RWPE2 (cell line): ENCODE data around the gene CCDC7.

Experiments
- ATAC-seq: fragments of 200-7000 bp; cut with Tn5 transposase; 3 replicates; pipeline ENCODE4 v1.9.1; 2021; ENCODE audit warnings: low read depth
- DNase-seq: peaks from one replicate; pipeline ENCODE4 v3.0.0-alpha.2; 2020; ENCODE audit warnings: low spot score
- H3K27ac ChIP-seq: fragments of 450-650 bp; 2 replicates; pipeline ENCODE4 v1.5.1; 2017; ENCODE audit warnings: mild to moderate bottlenecking; ENCODE audit not compliant: poor library complexity, severe bottlenecking
- H3K27me3 ChIP-seq: fragments of 250-450 bp; sonication (Bioruptor Pico); 2 replicates; pipeline ENCODE4 v1.5.1; 2021; ENCODE audit warnings: mild to moderate bottlenecking, moderate library complexity; ENCODE audit not compliant: insufficient read depth, poor library complexity, severe bottlenecking
- H3K36me3 ChIP-seq: fragments of 250-450 bp; sonication (Bioruptor Pico); 2 replicates; pipeline ENCODE4 v1.5.1; 2020; ENCODE audit warnings: low read depth, mild to moderate bottlenecking, moderate library complexity
- H3K4me1 ChIP-seq: fragments of 250-450 bp; sonication (Bioruptor Pico); 2 replicates; pipeline ENCODE4 v1.5.1; 2021; ENCODE audit warnings: mild to moderate bottlenecking, moderate library complexity; ENCODE audit not compliant: insufficient read depth, poor library complexity, severe bottlenecking
- H3K4me3 ChIP-seq: fragments of 250-450 bp; sonication (Bioruptor Pico); 2 replicates; pipeline ENCODE4 v1.5.1; 2021; ENCODE audit warnings: mild to moderate bottlenecking, moderate library complexity; ENCODE audit not compliant: severe bottlenecking
- H3K9me3 ChIP-seq: fragments of 250-450 bp; sonication (Bioruptor Pico); 2 replicates; pipeline ENCODE4 v1.5.1; 2021; ENCODE audit warnings: mild to moderate bottlenecking, moderate library complexity; ENCODE audit not compliant: severe bottlenecking
- CTCF ChIP-seq: fragments of 450-650 bp; IDR thresholded peaks from one replicate; pipeline ENCODE4 v1.5.1; 2017; ENCODE audit warnings: mild to moderate bottlenecking, moderate library complexity; ENCODE audit not compliant: poor library complexity, severe bottlenecking

CCDC7 gene

GRCh38 chr10:32713560-32713959 is 267.6 kb downstream of the CCDC7 start:
- no peak overlapping the region for H3K27ac ChIP-seq
- H3K27me3 ChIP-seq: no peaks in the 10 kb centered on the region
- peak; percentile 31 for TF ChIP-seq CTCF
- H3K9me3 ChIP-seq: no peaks in the 10 kb centered on the region
- ATAC-seq (no peak), DNase-seq (no peak)
- H3K36me3 ChIP-seq: no peaks in the 10 kb centered on the region
- H3K4me1 ChIP-seq: no peaks in the 10 kb centered on the region
- H3K4me3 ChIP-seq: no peak overlapping the region

GRCh38 chr10:32731527-32731926 is 285.6 kb downstream of the CCDC7 start:
- H3K4me3 ChIP-seq: no peak overlapping the region
- H3K9me3 ChIP-seq: no peaks in the 10 kb centered on the region
- no peaks in the 10 kb centered on the region for H3K4me1 ChIP-seq
- TF ChIP-seq CTCF: no peak
- no peaks in the 10 kb centered on the region for H3K27me3 ChIP-seq
- ATAC-seq (no peak), DNase-seq (no peak)
- H3K27ac ChIP-seq: no peak overlapping the region
- H3K36me3 ChIP-seq: no peaks in the 10 kb centered on the region

- Histone ChIP-seq H3K27ac (no peak overlapping the region), H3K4me1 (no peaks in the 10 kb centered on the region), H3K36me3 (no peaks in the 10 kb centered on the region), H3K4me3 (no peak overlapping the region), H3K9me3 (no peaks in the 10 kb centered on the region), H3K27me3 (no peaks in the 10 kb centered on the region)
- no peak for TF ChIP-seq CTCF
- DNase-seq (no peak), ATAC-seq (no peak)
Observed at GRCh38 chr10:32738958-32739357, 293.0 kb downstream of the CCDC7 start.

GRCh38 chr10:32744321-32744720 is 298.4 kb downstream of the CCDC7 start:
- Histone ChIP-seq H3K36me3 (no peaks in the 10 kb centered on the region), H3K9me3 (no peaks in the 10 kb centered on the region), H3K4me3 (no peak overlapping the region), H3K27ac (no peak overlapping the region), H3K27me3 (no peaks in the 10 kb centered on the region), H3K4me1 (peaks cover 3% of the 10 kb centered on the region)
- DNase-seq (no peak), ATAC-seq (no peak)
- no peak for TF ChIP-seq CTCF

- ATAC-seq (no peak), DNase-seq (no peak)
- H3K27me3 ChIP-seq: no peaks in the 10 kb centered on the region
- H3K9me3 ChIP-seq: no peaks in the 10 kb centered on the region
- H3K27ac ChIP-seq: no peak overlapping the region
- H3K4me1 ChIP-seq: peaks cover 3% of the 10 kb centered on the region
- no peaks in the 10 kb centered on the region for H3K36me3 ChIP-seq
- H3K4me3 ChIP-seq: no peak overlapping the region
- TF ChIP-seq CTCF: no peak
Observed at GRCh38 chr10:32746869-32747268, 300.9 kb downstream of the CCDC7 start.
